ENCODE results near the gene LCN9. TPM values are rescaled to one million over a fixed set of nuclear protein-coding genes. Genes with fewer than 3 reads are reported as not detected.

Gene LCN9
- total and polyA plus RNA-seq, 9 of the 15 experiments (the other 6 are each of a cell fraction or from before 2014, with no cell fraction given) = not detected

- Histone ChIP-seq H4K20me1 (replicated peaks; ENCODE audit: control insufficient read depth, insufficient read depth, low read length) (peaks cover 11% of the 10 kb centered on the region), H2AFZ (ENCODE audit: low read depth, low read length) (no peak overlapping the region), H3K79me2 (ENCODE audit: control insufficient read depth, insufficient read depth, low read length) (no peaks in the 10 kb centered on the region), H3K4me2 (ENCODE audit: insufficient read depth, low read length) (no peak overlapping the region), H3K9ac (ENCODE audit: insufficient read depth in 1 of 2, low read depth in 2 of 2, low read length in 2 of 2) (no peak overlapping the region), H3K27me3 (ENCODE audit: control insufficient read depth in 2 of 2, insufficient read depth in 2 of 2, low read length in 2 of 2) (peaks cover 17 to 81% of the 10 kb centered on the region in 2 experiments; a peak in 4 of 5 replicates), H3K9me3 (replicated peaks; ENCODE audit: control insufficient read depth, insufficient read depth, low read depth, low read length) (no peaks in the 10 kb centered on the region), H3K9me1 (ENCODE audit: control insufficient read depth, insufficient read depth, low read length) (no peaks in the 10 kb centered on the region), H3K36me3 (ENCODE audit: control insufficient read depth, insufficient read depth, low read length) (no peaks in the 10 kb centered on the region), H3K4me1 (replicated peaks in 1 of 2; ENCODE audit: control insufficient read depth in 2 of 2, insufficient read depth in 2 of 2, low read length in 2 of 2) (peaks cover 0 to 10% of the 10 kb centered on the region in 2 experiments; a peak in 2 of 5 replicates), H3K27ac (ENCODE audit: extremely low read depth, low read depth, low read length) (no peak overlapping the region), H3K4me3 (no peak overlapping the region)
- ATAC-seq = no peak
- no peak for FAIRE-seq
- ChIA-PET CTCF (ENCODE audit: low intra/inter-chr PET ratio) (no interaction called here), POLR2A (interaction anchor here (1.3 kb wide), 1 partner anchor 11 kb away, joined by 3 read pairs; no protein-coding TSS in a partner anchor)
- intact Hi-C loops (cut with micrococcal nuclease) = no loop called here
- no peak for DNase-seq (ENCODE audit: extremely low read depth in 1 of 4, low spot score in 3 of 4)
- in situ Hi-C loops (cut with MboI) = no loop called here
- BruUV-seq (replicated peaks) = no TSS peak
- 7% methylated on average over 20 of the region's 23 CpGs for WGBS (ENCODE audit: insufficient coverage, low coverage, missing lambda C conversion rate)
- TF ChIP-seq ZNF668 (CRISPR knock-in tag; IDR thresholded peaks at IDR 0.05) (no peak), RUNX1 (IDR thresholded peaks at IDR 0.05; ENCODE audit: low read depth) (no peak), HNRNPLL (IDR thresholded peaks at IDR 0.05; ENCODE audit: low read depth, low read length, poor library complexity, severe bottlenecking) (no peak), ESRRA (IDR thresholded peaks at IDR 0.05; ENCODE audit: borderline replicate concordance, low read depth) (no peak), ZBTB8A (IDR thresholded peaks at IDR 0.05; ENCODE audit: partially characterized antibody) (no peak), SMARCC2 (IDR thresholded peaks at IDR 0.05; ENCODE audit: low read depth) (no peak), KLF10 (CRISPR knock-in tag; IDR thresholded peaks at IDR 0.05) (no peak), ZNF699 (CRISPR knock-in tag; IDR thresholded peaks at IDR 0.05; ENCODE audit: insufficient replicate concordance) (no peak), SMC3 (conservative IDR thresholded peaks at IDR 0.05; ENCODE audit: insufficient read depth, low read depth, low read length) (no peak), RFX5 (IDR thresholded peaks at IDR 0.05; ENCODE audit: low read depth, low read length) (no peak), ELF4 (CRISPR knock-in tag; IDR thresholded peaks at IDR 0.05) (no peak), SP2 (IDR thresholded peaks at IDR 0.05; ENCODE audit: extremely low read depth, low read depth, low read length, poor library complexity, severe bottlenecking) (no peak), ZNF239 (CRISPR knock-in tag; IDR thresholded peaks at IDR 0.05) (no peak), ZNF696 (CRISPR knock-in tag; conservative IDR thresholded peaks at IDR 0.05) (no peak), FIP1L1 (IDR thresholded peaks at IDR 0.05; ENCODE audit: low read depth, low read length, poor library complexity, severe bottlenecking) (no peak), TSC22D4 (tag; IDR thresholded peaks at IDR 0.05) (no peak), SETDB1 (IDR thresholded peaks at IDR 0.05; ENCODE audit: low read length) (no peak)
- TF ChIP-seq, protein P1, sequence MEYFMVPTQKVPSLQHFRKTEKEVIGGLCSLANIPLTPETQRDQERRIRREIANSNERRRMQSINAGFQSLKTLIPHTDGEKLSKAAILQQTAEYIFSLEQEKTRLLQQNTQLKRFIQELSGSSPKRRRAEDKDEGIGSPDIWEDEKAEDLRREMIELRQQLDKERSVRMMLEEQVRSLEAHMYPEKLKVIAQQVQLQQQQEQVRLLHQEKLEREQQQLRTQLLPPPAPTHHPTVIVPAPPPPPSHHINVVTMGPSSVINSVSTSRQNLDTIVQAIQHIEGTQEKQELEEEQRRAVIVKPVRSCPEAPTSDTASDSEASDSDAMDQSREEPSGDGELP (CRISPR knock-in tag; IDR thresholded peaks at IDR 0.05; ENCODE audit: borderline replicate concordance) = no peak
These were observed 52.0 kb downstream of the LCN9 start for GRCh38 chr9:135715056-135715595.

Measured in K562 (cell line).